ENCODE results near the gene ITPR3.

ITPR3 gene

GRCh38 chr6:33711140-33712129, 90.3 kb downstream of the ITPR3 start, which contains the start of gene UQCC2:
TSS of gene UQCC2 (minus strand) at chr6:33711700. CDS start at chr6:33711686, 14 bp downstream.
- DNase-seq (ENCODE audit: low read depth in 1 of 2, low spot score in 1 of 2): peak; percentile 93 to 95

- DNase-seq (ENCODE audit: low read depth in 1 of 2, low spot score in 1 of 2): no peak
Observed at GRCh38 chr6:33712914-33713313, 91.8 kb downstream of the ITPR3 start.

DNA sequence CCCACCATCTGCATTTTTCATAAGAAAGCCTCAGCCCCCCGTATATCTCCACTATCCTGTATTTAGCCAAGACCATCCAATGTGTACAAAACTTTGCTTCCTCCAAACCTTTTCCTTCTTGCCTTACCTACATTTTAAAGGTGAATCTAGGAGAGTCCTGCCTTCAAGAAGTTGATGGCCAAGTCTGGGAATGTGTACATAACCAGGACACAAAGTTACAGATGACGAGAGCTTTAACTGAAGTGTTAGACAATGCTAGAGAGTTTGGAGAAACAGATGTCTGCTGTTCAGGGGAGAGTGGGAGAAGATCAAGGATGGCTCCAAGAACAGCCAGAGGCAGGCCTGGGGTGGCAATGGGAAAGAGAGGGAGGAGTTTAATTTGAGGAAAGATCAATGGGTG, 92.7 kb downstream of the ITPR3 start:
- no peak for DNase-seq (ENCODE audit: low read depth in 1 of 2, low spot score in 1 of 2)

DNA sequence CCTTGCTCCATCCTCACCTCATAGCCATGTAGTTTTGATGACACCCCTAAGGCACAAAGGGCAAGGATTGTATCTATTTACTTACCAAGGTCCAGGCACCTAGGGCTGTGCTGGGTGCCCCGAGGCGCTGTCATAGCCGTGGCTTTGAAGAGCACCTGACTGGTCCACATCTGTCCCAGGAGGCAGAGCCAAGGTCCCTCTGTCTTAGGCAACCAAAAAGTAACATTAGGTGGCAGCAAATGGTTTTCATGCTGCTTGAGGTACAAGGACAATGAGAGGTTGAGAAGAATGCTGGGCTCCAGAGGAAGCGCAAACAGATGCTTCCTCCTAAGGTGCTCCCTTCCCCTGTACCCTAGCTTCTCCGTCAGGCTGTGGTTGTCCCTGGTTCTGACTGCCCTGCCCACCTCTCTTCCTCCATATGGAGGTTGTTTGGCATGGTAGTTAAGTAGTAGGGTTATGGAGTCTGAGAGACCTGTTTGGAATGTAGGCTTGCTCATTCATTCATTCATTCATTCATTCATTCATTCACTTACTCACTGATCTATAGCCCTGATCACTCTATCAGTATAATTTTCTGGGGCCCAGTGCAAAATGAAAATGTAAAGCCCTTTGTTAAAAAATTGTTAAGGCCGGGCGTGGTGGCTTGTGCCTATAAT, 93.4 kb downstream of the ITPR3 start:
- no peak for DNase-seq (ENCODE audit: low read depth in 1 of 2, low spot score in 1 of 2)

DNA sequence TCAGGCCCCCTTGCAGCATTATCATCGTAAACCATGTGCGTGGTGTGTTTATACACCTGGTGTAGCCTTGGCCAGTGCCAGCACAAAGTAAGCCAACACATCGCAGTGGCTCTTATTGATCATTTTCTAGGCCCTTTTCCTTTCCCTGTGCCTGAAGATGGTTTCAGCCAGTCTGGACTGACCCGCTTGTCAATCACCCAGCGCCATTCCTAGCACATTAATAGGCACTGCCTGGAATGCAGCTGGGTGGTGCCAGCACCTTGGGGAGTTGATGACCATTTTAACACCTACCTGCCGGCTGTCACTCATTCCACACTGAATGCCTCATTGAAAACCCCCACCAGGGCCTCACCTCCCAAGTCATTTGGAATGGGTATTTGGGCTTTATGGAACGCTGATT, 95.3 kb downstream of the ITPR3 start:
- DNase-seq (ENCODE audit: low read depth in 1 of 2, low spot score in 1 of 2): no peak

- DNase-seq (ENCODE audit: low read depth in 1 of 2, low spot score in 1 of 2): no peak
Observed at GRCh38 chr6:33716890-33717632, 95.9 kb downstream of the ITPR3 start.

DNA sequence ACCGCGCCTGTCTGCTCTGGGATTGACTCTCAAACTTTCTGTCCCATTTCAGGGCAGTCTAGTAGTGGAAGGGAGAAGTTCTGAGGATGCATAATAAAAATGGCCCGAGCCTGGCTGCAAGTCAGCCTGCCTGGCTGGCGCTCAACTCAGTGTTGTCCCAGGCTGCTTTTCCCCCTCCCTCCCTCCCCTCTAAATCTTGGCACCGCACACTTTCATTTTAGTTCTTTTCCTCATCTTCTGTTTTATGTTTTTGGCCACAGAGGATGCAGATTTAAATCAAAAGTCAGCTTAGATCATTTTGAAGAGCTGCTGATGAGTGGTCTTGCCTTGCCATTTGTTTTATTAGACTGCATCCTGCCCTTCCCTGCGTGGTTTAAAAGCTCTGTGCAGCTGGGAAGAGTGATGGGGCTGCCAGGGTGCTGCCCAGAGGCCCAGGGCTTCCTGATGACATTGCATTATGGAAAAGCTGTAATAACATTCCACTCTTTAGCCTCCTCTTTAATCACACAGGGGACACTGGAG, 96.9 kb downstream of the ITPR3 start:
- DNase-seq (ENCODE audit: low read depth in 1 of 2, low spot score in 1 of 2): no peak

- DNase-seq (ENCODE audit: low read depth in 1 of 2, low spot score in 1 of 2): no peak
Observed at GRCh38 chr6:33718713-33719112, 97.6 kb downstream of the ITPR3 start.

GRCh38 chr6:33719326-33719987, 98.3 kb downstream of the ITPR3 start:
- no peak for DNase-seq (ENCODE audit: low read depth in 1 of 2, low spot score in 1 of 2)

DNA sequence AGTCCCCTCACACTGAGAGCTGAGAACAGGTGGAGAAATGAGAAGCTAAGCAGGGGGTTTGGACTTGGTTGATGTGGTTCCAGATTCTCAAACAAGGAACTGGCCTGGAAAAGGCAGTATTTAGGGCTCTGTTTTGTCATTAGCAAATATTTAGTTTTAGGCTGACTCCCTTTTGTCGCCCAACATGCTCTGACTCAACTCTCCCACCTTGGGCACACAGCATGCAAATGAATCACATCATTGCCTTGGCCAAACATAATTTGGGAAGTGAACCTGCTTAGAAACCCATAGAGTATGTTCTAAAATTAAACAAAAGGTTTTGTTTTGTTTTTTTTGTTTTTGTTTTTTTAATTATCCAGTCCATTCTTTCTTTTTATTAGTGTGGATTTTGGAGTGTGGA, 99.9 kb downstream of the ITPR3 start:
- no peak for DNase-seq (ENCODE audit: low read depth in 1 of 2, low spot score in 1 of 2)

- DNase-seq (ENCODE audit: low read depth in 1 of 2, low spot score in 1 of 2): no peak
Observed at GRCh38 chr6:33721508-33721907, 100.4 kb downstream of the ITPR3 start.

GRCh38 chr6:33722103-33722623, 101.0 kb downstream of the ITPR3 start:
- no peak for DNase-seq (ENCODE audit: low read depth in 1 of 2, low spot score in 1 of 2)

- no peak for DNase-seq (ENCODE audit: low read depth in 1 of 2, low spot score in 1 of 2)
Observed at GRCh38 chr6:33723371-33724085, 102.4 kb downstream of the ITPR3 start.

GRCh38 chr6:33724102-33725023, 103.2 kb downstream of the ITPR3 start:
- DNase-seq (ENCODE audit: low read depth in 1 of 2, low spot score in 1 of 2): no peak

GRCh38 chr6:33725222-33725621, 104.1 kb downstream of the ITPR3 start:
- DNase-seq (ENCODE audit: low read depth in 1 of 2, low spot score in 1 of 2): no peak

GRCh38 chr6:33725891-33726673, 105.0 kb downstream of the ITPR3 start:
- no peak for DNase-seq (ENCODE audit: low read depth in 1 of 2, low spot score in 1 of 2)

- no peak for DNase-seq (ENCODE audit: low read depth in 1 of 2, low spot score in 1 of 2)
Observed at GRCh38 chr6:33726696-33727095, 105.6 kb downstream of the ITPR3 start.

DNA sequence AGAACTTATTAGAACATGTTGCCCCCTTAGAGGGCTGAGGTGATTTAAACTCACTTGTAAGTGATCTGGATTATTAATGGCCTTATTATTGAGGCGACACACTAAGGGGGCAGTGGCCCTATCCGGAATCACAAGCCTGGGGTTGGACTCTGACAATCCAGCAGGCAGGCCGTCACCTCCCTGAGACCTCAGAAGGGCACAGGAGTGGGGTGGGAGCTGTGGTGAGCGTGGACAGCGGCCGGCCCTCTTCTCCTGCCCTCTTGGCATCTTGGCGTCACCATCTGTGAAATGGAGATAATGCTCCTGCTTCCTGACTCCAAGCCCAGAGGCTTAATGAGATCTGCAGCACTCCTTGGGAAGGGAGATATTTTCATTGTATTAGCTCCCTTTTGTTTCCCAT, 106.0 kb downstream of the ITPR3 start:
- DNase-seq (ENCODE audit: low read depth in 1 of 2, low spot score in 1 of 2): no peak

Measured in activated T-helper 1 cell treated with anti-CD3 and anti-CD28 coated beads, Interleukin-2, amount 50 U/mL, for 16 hours (primary cell).